ENCODE results near the gene KIRREL3.

DNA sequence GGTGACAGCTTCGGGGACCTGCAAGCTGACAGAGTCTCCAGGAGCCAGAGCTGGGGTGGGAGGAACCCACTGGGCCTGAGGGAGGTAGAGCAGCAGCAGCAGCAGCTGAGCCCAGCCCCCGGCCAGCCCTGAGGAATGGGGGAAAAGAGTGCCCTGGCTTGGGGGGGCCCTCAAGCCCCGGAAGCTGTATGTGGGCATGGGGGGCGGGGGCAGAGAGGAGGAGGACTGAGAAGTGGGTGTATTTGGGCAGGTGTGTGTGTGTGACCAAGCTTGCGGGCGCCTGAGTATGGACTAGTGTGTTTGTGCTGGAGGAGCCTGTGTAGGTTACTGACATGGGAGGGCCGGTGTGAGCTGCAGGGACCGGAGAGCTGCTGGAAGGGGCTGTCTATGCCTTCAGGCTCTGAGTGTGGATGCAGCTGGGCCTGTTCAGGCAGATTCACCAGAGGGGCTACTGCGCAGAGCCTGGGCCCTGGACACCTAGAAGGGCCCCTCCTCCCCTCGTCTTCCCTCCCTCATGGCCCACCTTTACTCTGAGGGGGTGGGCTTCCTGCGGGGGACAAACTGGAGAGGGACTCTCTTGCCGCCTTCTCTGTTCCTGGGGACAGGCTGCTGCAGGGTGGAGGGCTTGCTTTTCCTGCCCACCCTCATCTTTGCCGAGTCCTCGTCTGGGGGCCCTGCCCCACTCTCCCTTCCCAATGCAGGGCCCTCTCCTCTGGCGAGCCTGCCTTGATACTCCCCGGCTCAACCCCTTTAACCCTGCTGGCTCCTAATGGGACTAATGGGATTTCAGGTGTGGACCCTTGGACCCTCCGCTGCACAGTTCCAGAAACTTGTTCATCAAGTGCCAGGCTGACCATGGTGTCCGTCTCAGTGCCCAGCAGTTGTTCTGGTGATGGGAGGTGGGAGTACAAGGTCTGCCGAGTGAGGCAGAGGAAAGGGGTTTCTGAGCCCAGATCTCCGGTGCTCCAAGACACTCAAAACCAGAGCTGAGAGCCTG is 616.9 kb downstream of the KIRREL3 start:
- no peak for TF ChIP-seq POLR2AphosphoS5 (IDR thresholded peaks at IDR 0.05)
- TF ChIP-seq, protein P1, sequence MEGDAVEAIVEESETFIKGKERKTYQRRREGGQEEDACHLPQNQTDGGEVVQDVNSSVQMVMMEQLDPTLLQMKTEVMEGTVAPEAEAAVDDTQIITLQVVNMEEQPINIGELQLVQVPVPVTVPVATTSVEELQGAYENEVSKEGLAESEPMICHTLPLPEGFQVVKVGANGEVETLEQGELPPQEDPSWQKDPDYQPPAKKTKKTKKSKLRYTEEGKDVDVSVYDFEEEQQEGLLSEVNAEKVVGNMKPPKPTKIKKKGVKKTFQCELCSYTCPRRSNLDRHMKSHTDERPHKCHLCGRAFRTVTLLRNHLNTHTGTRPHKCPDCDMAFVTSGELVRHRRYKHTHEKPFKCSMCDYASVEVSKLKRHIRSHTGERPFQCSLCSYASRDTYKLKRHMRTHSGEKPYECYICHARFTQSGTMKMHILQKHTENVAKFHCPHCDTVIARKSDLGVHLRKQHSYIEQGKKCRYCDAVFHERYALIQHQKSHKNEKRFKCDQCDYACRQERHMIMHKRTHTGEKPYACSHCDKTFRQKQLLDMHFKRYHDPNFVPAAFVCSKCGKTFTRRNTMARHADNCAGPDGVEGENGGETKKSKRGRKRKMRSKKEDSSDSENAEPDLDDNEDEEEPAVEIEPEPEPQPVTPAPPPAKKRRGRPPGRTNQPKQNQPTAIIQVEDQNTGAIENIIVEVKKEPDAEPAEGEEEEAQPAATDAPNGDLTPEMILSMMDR (IDR thresholded peaks at IDR 0.05), result no peak
- TF ChIP-seq POLR2A (IDR thresholded peaks at IDR 0.05), result no peak
